Smooth muscle cell (in vitro differentiated cells): ENCODE measurements around the gene VWF. TPM values are rescaled to one million over a fixed set of nuclear protein-coding genes. Genes with fewer than 3 reads are reported as not detected.

ENCODE experiments used
- DNase-seq: peaks from one replicate; lab custom pipeline; 2025; ENCODE audit not compliant: unreplicated experiment; lab: John Stamatoyannopoulos, UW
- H2AFZ ChIP-seq: fragments of 200-600 bp; sonication (generic); 2 replicates; pipeline ENCODE4 v1.6.0; 2016; ENCODE audit warnings: antibody characterized with exemption, low read depth, mild to moderate bottlenecking
- H3F3A ChIP-seq: fragments of 200-600 bp; sonication (generic); 2 replicates; pipeline ENCODE4 v1.6.0; 2017; ENCODE audit warnings: antibody characterized with exemption, low read depth
- H3K27ac ChIP-seq: fragments of 200-600 bp; sonication (generic); 2 replicates; pipeline ENCODE4 v1.5.1; 2016; ENCODE audit warnings: low read depth, mild to moderate bottlenecking
- H3K27me3 ChIP-seq: fragments of 200-600 bp; sonication (generic); 2 replicates; pipeline ENCODE4 v1.6.1; 2016; ENCODE audit warnings: low read depth, mild to moderate bottlenecking
- H3K36me3 ChIP-seq: fragments of 200-600 bp; sonication (generic); 2 replicates; pipeline ENCODE4 v1.5.1; 2016; ENCODE audit warnings: low read depth
- H3K4me1 ChIP-seq: fragments of 200-600 bp; sonication (generic); 2 replicates; pipeline ENCODE4 v1.5.1; 2016; ENCODE audit warnings: low read depth
- H3K4me2 ChIP-seq: fragments of 200-600 bp; sonication (generic); 2 replicates; pipeline ENCODE4 v1.6.0; 2016; ENCODE audit warnings: mild to moderate bottlenecking
- H3K4me3 ChIP-seq: fragments of 200-600 bp; sonication (generic); 2 replicates; pipeline ENCODE4 v1.5.1; 2016; ENCODE audit warnings: mild to moderate bottlenecking
- H3K79me2 ChIP-seq: fragments of 200-600 bp; sonication (generic); 2 replicates; pipeline ENCODE4 v1.6.0; 2016; ENCODE audit warnings: low read depth, mild to moderate bottlenecking
- H3K9ac ChIP-seq: fragments of 200-600 bp; sonication (generic); 2 replicates; pipeline ENCODE4 v1.6.0; 2016; ENCODE audit warnings: low read depth
- H3K9me3 ChIP-seq: fragments of 200-600 bp; sonication (generic); replicated peaks from 2 replicates; pipeline ENCODE4 v1.5.1; 2016; ENCODE audit warnings: low read depth
- H4K20me1 ChIP-seq: fragments of 200-600 bp; sonication (generic); 2 replicates; pipeline ENCODE4 v1.6.0; 2016; ENCODE audit warnings: low read depth
- WGBS: methylation state at CpG from one replicate; pipeline ENCODE4 v1.1.7; 2016; ENCODE audit warnings: low lambda C conversion rate; 5-methylcytosine and 5-hydroxymethylcytosine counted together
- polyA plus RNA-seq: library from polyadenylated mRNA; unstranded; fragments of >200 nt; fragmentation: Nextera tagmentation; extraction: Ambion mirVana; gene quantifications from 2 replicates; pipeline ENCODE4 v1.2.1, GENCODE V29; 2016
- total RNA-seq: library from RNA; depleted of rRNA; stranded (reverse); fragments of >200 nt; gene quantifications from 2 replicates; pipeline ENCODE4 v1.2.3, GENCODE V29; 2014
- TF ChIP-seq, protein P1 (sequence below): fragments of 200-600 bp; sonication (generic); IDR thresholded peaks from 2 replicates; pipeline ENCODE4 v1.5.1; 2017; ENCODE audit warnings: borderline replicate concordance, mild to moderate bottlenecking, antibody characterized with exemption; ENCODE audit not compliant: insufficient read depth, poor library complexity, severe bottlenecking

The VWF gene
- total and polyA plus RNA-seq, 2 experiments from 2014 or later = 0.19 TPM; not detected in 1

DNA sequence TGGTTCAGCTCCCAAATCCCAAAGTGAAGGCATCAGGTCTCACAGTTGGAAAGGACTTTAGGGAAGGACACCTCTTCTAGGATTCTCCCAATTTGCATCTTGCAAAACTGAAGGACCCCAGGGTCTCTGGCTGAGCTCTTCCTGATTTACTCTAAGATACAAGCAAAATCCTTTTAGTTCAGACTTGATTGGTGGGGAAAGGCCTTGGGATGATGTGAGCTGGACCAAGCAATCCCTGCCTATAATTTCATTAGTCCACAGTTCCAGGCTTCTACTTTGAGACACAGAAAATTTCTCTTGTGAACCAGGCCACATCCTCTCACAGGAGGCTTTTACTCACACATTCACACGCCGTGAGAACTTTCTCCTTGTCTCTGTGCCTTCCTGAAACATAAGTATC, 23.6 kb upstream of the VWF start:
- Histone ChIP-seq H3K9me3 (no peaks in the 10 kb centered on the region), H3K79me2 (no peaks in the 10 kb centered on the region), H3K9ac (no peak overlapping the region), H2AFZ (no peak overlapping the region), H3K4me3 (no peak overlapping the region), H3F3A (no peaks in the 10 kb centered on the region), H3K36me3 (no peaks in the 10 kb centered on the region), H3K4me2 (no peak overlapping the region), H3K27me3 (no peaks in the 10 kb centered on the region), H3K4me1 (no peaks in the 10 kb centered on the region), H3K27ac (no peak overlapping the region), H4K20me1 (no peaks in the 10 kb centered on the region)
- no peak for DNase-seq
- WGBS = 80% methylated on average over 2 of the region's 2 CpGs
- TF ChIP-seq, protein P1, sequence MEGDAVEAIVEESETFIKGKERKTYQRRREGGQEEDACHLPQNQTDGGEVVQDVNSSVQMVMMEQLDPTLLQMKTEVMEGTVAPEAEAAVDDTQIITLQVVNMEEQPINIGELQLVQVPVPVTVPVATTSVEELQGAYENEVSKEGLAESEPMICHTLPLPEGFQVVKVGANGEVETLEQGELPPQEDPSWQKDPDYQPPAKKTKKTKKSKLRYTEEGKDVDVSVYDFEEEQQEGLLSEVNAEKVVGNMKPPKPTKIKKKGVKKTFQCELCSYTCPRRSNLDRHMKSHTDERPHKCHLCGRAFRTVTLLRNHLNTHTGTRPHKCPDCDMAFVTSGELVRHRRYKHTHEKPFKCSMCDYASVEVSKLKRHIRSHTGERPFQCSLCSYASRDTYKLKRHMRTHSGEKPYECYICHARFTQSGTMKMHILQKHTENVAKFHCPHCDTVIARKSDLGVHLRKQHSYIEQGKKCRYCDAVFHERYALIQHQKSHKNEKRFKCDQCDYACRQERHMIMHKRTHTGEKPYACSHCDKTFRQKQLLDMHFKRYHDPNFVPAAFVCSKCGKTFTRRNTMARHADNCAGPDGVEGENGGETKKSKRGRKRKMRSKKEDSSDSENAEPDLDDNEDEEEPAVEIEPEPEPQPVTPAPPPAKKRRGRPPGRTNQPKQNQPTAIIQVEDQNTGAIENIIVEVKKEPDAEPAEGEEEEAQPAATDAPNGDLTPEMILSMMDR = no peak

DNA sequence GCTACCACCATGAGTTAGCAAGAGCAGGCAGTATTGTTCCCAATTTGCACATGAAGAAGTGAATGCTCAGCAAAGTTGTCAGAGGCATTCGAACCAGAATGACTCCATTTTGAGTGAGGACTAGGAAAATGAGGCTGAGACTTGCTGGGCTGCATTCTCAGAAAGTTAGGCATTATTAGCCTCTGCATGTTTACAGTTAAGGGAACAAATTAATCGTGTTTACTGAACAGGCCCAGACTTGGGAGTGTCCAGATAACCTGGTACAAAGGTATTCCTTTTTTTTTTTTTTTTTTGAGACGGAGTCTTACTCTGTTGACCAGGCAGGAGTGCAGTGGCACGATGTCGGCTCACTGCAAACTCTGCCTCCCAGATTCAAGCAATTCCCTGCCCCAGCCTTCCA, 22.5 kb upstream of the VWF start:
- H3K27ac ChIP-seq = no peak overlapping the region

DNA sequence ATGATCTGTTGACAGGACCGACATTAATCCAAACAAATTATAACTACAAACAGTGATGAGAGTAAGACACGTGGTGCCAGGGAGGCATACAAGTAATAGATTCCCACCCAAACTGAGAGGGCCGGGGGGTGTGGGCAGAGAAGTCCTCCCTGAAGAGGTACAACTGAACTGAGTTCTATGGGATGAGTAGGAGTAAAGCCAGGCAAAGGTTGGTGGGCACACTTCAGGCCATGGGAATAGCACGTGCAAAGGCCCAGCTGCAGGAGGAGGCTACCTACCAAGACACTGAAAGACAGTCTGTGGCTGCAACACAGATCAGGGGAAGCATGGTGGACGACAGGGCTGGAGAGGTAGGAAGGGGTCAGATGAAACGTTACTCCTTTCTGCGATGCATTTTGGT, 22.0 kb upstream of the VWF start:
- H3K27ac ChIP-seq = no peak overlapping the region
- H3K36me3 ChIP-seq = no peaks in the 10 kb centered on the region
- H2AFZ ChIP-seq = no peak overlapping the region
- H3F3A ChIP-seq = no peaks in the 10 kb centered on the region
- H3K4me2 ChIP-seq = no peak overlapping the region
- H3K4me3 ChIP-seq = no peak overlapping the region
- no peaks in the 10 kb centered on the region for H4K20me1 ChIP-seq
- no peaks in the 10 kb centered on the region for H3K79me2 ChIP-seq
- no peaks in the 10 kb centered on the region for H3K27me3 ChIP-seq
- TF ChIP-seq, protein P1 = no peak
- DNase-seq = no peak
- no peaks in the 10 kb centered on the region for H3K9me3 ChIP-seq
- H3K4me1 ChIP-seq = no peaks in the 10 kb centered on the region
- WGBS = 92% methylated on average over 7 of the region's 7 CpGs
- H3K9ac ChIP-seq = no peak overlapping the region

More for the DNA sequence above, 22.5 kb upstream of the VWF start:
- 78% methylated on average over 5 of the region's 5 CpGs for WGBS
- no peaks in the 10 kb centered on the region for H3F3A ChIP-seq
- TF ChIP-seq, protein P1 = no peak
- no peaks in the 10 kb centered on the region for H3K27me3 ChIP-seq
- H3K9me3 ChIP-seq = no peaks in the 10 kb centered on the region
- H3K9ac ChIP-seq = no peak overlapping the region
- no peaks in the 10 kb centered on the region for H3K4me1 ChIP-seq
- no peak for DNase-seq
- H2AFZ ChIP-seq = no peak overlapping the region
- H3K4me3 ChIP-seq = no peak overlapping the region
- H3K79me2 ChIP-seq = no peaks in the 10 kb centered on the region
- no peak overlapping the region for H3K4me2 ChIP-seq
- H4K20me1 ChIP-seq = no peaks in the 10 kb centered on the region
- H3K36me3 ChIP-seq = no peaks in the 10 kb centered on the region

DNA sequence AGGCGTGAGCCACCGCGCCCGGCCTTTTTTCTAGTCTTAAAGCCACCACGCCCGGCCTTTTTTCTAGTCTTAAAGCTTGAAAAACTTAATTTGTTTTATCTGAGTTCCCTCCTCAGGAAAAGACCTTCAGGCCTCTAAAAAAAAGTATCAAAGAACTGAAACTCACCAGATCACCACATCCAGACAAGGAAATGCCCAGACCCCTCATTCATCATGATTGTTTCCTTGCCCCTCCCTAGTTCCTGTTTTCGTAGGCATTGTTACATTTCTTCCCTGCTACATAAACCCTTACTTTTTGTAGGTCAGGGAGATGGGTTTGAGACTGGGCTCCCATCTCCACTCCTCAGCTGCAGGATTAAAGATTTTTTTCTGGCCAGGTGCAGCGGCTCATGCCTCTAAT, 21.1 kb upstream of the VWF start:
- WGBS = 89% methylated on average over 8 of the region's 8 CpGs
- Histone ChIP-seq H3K9ac (no peak overlapping the region), H3K27me3 (no peaks in the 10 kb centered on the region), H4K20me1 (no peaks in the 10 kb centered on the region), H3K9me3 (no peaks in the 10 kb centered on the region), H3F3A (no peaks in the 10 kb centered on the region), H3K4me3 (no peak overlapping the region), H2AFZ (no peak overlapping the region), H3K4me2 (no peak overlapping the region), H3K79me2 (no peaks in the 10 kb centered on the region), H3K27ac (no peak overlapping the region), H3K36me3 (no peaks in the 10 kb centered on the region), H3K4me1 (no peaks in the 10 kb centered on the region)
- TF ChIP-seq, protein P1 = no peak
- DNase-seq = no peak
